ENCODE measurements around the gene DPH1.

The DPH1 gene

DNA sequence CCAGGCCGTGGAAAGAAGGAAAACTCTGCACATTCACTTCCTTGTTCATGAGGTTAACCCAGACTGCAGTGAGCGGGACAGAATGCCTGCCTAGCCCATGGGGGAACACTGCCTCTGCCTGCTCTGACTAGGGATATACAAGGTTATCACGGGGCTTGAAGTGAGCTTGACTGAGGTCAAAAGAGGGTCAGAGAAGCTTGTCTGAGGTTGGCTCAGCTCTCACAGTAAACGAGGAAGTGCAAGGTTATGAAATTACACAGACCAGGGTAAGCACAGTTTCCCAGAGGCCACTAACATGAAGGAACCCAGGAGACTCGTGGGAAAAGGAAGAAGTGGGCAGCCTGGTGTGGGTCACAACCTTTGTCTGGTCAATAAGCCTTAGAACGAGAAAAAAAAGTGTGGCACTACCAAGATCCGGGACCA, 53.7 kb downstream of the DPH1 start:
- peak; percentile 76 for DNase-seq (ENCODE audit: low read depth)
- TF ChIP-seq, protein P1, sequence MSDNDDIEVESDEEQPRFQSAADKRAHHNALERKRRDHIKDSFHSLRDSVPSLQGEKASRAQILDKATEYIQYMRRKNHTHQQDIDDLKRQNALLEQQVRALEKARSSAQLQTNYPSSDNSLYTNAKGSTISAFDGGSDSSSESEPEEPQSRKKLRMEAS (IDR thresholded peaks at IDR 0.05; ENCODE audit: low read depth, low read length): no peak
- TF ChIP-seq MYC (IDR thresholded peaks at IDR 0.05; ENCODE audit: low read depth, low read length) (no peak), POLR2A (IDR thresholded peaks at IDR 0.05; ENCODE audit: extremely low read depth, insufficient read length) (no peak)
- TF ChIP-seq, protein P2, sequence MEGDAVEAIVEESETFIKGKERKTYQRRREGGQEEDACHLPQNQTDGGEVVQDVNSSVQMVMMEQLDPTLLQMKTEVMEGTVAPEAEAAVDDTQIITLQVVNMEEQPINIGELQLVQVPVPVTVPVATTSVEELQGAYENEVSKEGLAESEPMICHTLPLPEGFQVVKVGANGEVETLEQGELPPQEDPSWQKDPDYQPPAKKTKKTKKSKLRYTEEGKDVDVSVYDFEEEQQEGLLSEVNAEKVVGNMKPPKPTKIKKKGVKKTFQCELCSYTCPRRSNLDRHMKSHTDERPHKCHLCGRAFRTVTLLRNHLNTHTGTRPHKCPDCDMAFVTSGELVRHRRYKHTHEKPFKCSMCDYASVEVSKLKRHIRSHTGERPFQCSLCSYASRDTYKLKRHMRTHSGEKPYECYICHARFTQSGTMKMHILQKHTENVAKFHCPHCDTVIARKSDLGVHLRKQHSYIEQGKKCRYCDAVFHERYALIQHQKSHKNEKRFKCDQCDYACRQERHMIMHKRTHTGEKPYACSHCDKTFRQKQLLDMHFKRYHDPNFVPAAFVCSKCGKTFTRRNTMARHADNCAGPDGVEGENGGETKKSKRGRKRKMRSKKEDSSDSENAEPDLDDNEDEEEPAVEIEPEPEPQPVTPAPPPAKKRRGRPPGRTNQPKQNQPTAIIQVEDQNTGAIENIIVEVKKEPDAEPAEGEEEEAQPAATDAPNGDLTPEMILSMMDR (IDR thresholded peaks at IDR 0.05; ENCODE audit: low read depth, low read length): no peak
- H3K4me3 ChIP-seq (ENCODE audit: low read depth, low read length): no peak overlapping the region

DNA sequence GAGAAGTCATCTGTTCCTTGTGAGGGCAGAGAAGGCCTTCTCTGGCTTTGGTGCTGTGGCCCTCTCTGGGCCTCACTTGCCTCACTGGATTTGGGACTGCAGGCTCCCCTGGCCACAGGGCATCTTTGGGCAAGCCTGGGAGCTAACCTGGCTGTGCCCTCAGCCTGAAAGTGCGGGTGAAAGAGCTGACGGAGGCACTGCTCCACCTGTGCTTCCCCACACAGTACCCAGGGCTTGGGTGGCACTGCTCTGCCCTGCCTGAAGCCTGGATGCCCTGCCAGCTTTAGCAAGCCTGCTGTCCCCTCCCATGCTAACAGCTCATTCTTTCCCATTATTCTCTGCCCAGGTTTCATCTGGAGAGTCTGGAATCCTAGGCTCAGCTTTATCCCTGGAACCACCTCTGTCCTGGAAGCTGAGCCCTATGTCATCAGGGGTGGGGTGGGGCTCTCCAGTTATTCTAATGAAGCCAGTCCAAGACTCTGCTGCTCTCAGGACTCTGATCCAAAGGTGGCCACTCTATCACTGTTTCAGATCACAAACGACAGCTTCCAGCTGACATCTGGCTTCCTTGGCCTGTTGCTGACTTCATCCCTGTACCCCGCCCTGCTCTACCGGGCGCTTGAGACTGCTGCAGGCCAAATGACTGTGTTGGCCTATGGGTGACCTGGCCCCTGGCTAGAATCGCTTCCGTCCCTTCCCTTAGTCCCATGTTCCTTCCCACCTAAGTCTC, 54.2 kb downstream of the DPH1 start:
- no peak overlapping the region for H3K4me3 ChIP-seq (ENCODE audit: low read depth, low read length)
- TF ChIP-seq, protein P1 (IDR thresholded peaks at IDR 0.05; ENCODE audit: low read depth, low read length): no peak
- TF ChIP-seq, protein P2 (IDR thresholded peaks at IDR 0.05; ENCODE audit: low read depth, low read length): no peak
- no peak for TF ChIP-seq POLR2A (IDR thresholded peaks at IDR 0.05; ENCODE audit: extremely low read depth, insufficient read length)
- TF ChIP-seq MYC (IDR thresholded peaks at IDR 0.05; ENCODE audit: low read depth, low read length): no peak
- DNase-seq (ENCODE audit: low read depth): no peak

DNA sequence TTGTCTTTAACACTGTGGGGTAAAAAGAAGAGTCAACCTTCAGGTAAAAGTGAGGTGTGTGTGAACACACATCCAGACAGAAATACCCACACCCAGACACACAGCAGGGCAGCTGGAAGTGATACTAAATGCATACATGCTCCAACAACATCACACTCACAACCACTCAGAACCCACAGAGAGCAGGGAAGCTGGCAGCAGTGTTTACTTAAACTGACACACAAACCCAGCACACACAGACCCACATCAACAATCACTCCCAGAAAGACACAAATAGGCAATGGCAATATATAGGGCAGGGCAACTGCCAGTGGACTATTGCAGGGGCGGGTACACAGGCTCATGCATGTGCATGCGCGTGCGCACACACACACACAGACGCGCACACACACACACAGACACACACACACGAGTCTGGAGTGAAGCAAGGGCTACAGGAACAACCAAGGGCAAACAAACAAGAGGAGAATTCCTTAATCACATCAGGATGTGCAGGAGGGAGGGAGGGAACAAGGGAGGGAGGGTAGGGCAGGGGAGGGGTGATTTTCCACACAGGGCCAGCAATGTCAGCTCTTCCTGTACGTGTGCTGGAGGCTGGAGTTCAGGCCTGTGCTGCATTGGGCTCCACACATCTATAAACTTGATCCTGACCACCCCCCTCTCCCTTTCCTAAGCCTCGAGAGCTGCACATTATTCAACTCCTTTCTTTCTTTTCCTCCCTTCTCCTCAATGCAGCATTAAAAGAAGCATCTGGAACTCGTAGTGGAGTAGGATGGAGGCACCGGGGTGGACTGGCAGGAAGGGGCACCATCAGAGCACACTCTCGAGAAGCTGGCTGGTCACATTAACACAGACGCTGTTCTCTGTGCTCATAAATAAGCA, 55.1 kb downstream of the DPH1 start:
- H3K4me3 ChIP-seq (ENCODE audit: low read depth, low read length): no peak overlapping the region
- no peak for DNase-seq (ENCODE audit: low read depth)
- TF ChIP-seq, protein P1 (IDR thresholded peaks at IDR 0.05; ENCODE audit: low read depth, low read length): no peak
- TF ChIP-seq MYC (IDR thresholded peaks at IDR 0.05; ENCODE audit: low read depth, low read length): no peak

DNA sequence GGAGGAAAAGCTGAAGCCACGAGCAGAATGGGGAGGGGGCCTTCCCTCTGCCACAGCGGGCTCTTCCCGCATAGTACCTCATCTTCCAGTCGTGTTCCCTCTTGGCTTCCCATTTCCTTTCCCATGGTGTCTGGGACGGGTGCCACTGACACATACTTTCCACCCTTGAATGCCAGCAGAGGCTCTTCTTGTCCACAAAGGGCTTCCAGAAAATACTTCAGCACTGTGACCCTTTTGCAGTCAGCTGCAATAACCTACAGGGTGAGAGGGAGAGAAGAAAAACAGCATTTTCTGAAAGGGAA, 55.6 kb downstream of the DPH1 start:
- H3K4me3 ChIP-seq (ENCODE audit: low read depth, low read length): no peak overlapping the region
- TF ChIP-seq, protein P1 (IDR thresholded peaks at IDR 0.05; ENCODE audit: low read depth, low read length): no peak
- TF ChIP-seq MYC (IDR thresholded peaks at IDR 0.05; ENCODE audit: low read depth, low read length) (no peak), POLR2A (IDR thresholded peaks at IDR 0.05; ENCODE audit: extremely low read depth, insufficient read length) (no peak)
- TF ChIP-seq, protein P2 (IDR thresholded peaks at IDR 0.05; ENCODE audit: low read depth, low read length): no peak
- DNase-seq (ENCODE audit: low read depth): no peak

DNA sequence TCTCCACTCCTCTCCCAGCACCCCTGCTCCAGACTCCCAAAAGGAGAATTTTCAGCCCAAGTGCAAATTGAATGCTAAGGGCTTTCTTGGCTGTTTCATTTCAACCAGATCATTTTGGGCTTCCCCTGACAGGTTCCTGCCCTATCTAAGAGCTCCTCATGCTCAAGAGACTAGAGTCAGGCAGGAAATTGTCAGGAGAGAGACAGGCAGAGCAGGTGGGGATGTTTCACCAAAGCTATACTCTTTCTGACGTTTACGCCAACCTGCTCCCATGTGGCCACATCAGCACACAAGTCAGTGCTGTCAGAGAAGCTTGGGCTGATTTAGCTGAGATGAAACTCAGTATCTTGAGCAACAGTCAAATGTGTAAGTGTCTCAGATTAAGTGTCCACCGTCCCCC, 56.4 kb downstream of the DPH1 start:
- no peak overlapping the region for H3K4me3 ChIP-seq (ENCODE audit: low read depth, low read length)
- no peak for DNase-seq (ENCODE audit: low read depth)
- TF ChIP-seq, protein P1 (IDR thresholded peaks at IDR 0.05; ENCODE audit: low read depth, low read length): no peak
- no peak for TF ChIP-seq MYC (IDR thresholded peaks at IDR 0.05; ENCODE audit: low read depth, low read length)
- no peak for TF ChIP-seq POLR2A (IDR thresholded peaks at IDR 0.05; ENCODE audit: extremely low read depth, insufficient read length)
- TF ChIP-seq, protein P2 (IDR thresholded peaks at IDR 0.05; ENCODE audit: low read depth, low read length): no peak
